Hepatocyte (in vitro differentiated cells): ENCODE data around the gene HSFX3.

Experiments
- EZH2phosphoT487 ChIP-seq: fragments of 200-600 bp; sonication (generic); IDR thresholded peaks from one replicate; pipeline ENCODE4 v1.6.1; 2018; ENCODE audit warnings: antibody characterized with exemption, mild to moderate bottlenecking, low read depth, moderate library complexity; ENCODE audit not compliant: unreplicated experiment, severe bottlenecking
- TF ChIP-seq, protein P1 (sequence below): fragments of 200-600 bp; sonication (generic); IDR thresholded peaks from 2 replicates; pipeline ENCODE4 v1.5.1; 2016; ENCODE audit warnings: antibody characterized with exemption, mild to moderate bottlenecking; ENCODE audit not compliant: poor library complexity

- TF ChIP-seq, protein P1, sequence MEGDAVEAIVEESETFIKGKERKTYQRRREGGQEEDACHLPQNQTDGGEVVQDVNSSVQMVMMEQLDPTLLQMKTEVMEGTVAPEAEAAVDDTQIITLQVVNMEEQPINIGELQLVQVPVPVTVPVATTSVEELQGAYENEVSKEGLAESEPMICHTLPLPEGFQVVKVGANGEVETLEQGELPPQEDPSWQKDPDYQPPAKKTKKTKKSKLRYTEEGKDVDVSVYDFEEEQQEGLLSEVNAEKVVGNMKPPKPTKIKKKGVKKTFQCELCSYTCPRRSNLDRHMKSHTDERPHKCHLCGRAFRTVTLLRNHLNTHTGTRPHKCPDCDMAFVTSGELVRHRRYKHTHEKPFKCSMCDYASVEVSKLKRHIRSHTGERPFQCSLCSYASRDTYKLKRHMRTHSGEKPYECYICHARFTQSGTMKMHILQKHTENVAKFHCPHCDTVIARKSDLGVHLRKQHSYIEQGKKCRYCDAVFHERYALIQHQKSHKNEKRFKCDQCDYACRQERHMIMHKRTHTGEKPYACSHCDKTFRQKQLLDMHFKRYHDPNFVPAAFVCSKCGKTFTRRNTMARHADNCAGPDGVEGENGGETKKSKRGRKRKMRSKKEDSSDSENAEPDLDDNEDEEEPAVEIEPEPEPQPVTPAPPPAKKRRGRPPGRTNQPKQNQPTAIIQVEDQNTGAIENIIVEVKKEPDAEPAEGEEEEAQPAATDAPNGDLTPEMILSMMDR: no peak
- no peak for TF ChIP-seq EZH2phosphoT487
Observed at GRCh38 chrX:149567621-149568417, 18.1 kb upstream of the HSFX3 start.
